Measurements from ENCODE around the gene NAV2. TPM values are rescaled to one million over a fixed set of nuclear protein-coding genes. Genes with fewer than 3 reads are reported as not detected.

The NAV2 gene
- total RNA-seq, 2 experiments from 2014 or later, result 2.9 to 4.1 TPM

Small RNA genes lying within 50 kb of the gene (microRNA-seq; reads per million reads assigned to microRNA genes)
- gene MIR4694, result not detected
